Natural killer cell (primary cell): ENCODE data around the gene GPATCH11. TPM values are rescaled to one million over a fixed set of nuclear protein-coding genes. Genes with fewer than 3 reads are reported as not detected.
A peak's percentile ranks its signal among the peaks of the same experiment; 100 is the strongest.

Source experiments
- ATAC-seq, 3 donors: fragments of 150-1000 bp in 2 of 3; fragments of 200-7000 bp in 1 of 3; cut with Tn5 transposase; 1 replicate in 1 of 3; 2 replicates in 2 of 3; pipeline ENCODE4 v1.10.0; 2021; ENCODE audit warnings: mild to moderate bottlenecking in 2 of 3, moderate library complexity in 2 of 3
- DNase-seq, 2 donors: peaks; one replicate each; pipeline versions ENCODE4 v3.0.0 to v3.0.0-alpha.2; 2013 to 2021; ENCODE audit warnings: mixed read lengths in 1 of 2
- H3K27ac ChIP-seq: one replicate; pipeline ENCODE4 v1.5.1; 2013; ENCODE audit warnings: mild to moderate bottlenecking, low read length
- H3K27me3 ChIP-seq: one replicate; pipeline ENCODE4 v1.6.1; 2013; ENCODE audit warnings: low read length; ENCODE audit not compliant: control insufficient read depth, insufficient read depth
- H3K36me3 ChIP-seq: one replicate; pipeline ENCODE4 v1.6.1; 2013; ENCODE audit warnings: low read length; ENCODE audit not compliant: control insufficient read depth, insufficient read depth
- H3K4me1 ChIP-seq: one replicate; pipeline ENCODE4 v1.6.1; 2013; ENCODE audit warnings: low read length; ENCODE audit not compliant: control insufficient read depth, insufficient read depth
- H3K4me3 ChIP-seq: one replicate; pipeline ENCODE4 v1.5.1; 2013; ENCODE audit warnings: low read length
- H3K9me3 ChIP-seq: one replicate; pipeline ENCODE4 v1.6.1; 2013; ENCODE audit warnings: low read length; ENCODE audit not compliant: control insufficient read depth, insufficient read depth
- H3K27ac Mint-ChIP-seq, 2 donors: one replicate each; pipeline ENCODE4 v1.8.0; 2022; ENCODE audit warnings: mild to moderate bottlenecking in 2 of 2, mixed read lengths in 2 of 2, moderate library complexity in 1 of 2
- H3K27me3 Mint-ChIP-seq, 2 donors: one replicate each; pipeline ENCODE4 v1.8.0; 2022; ENCODE audit warnings: low read depth in 2 of 2, mixed read lengths in 2 of 2
- H3K36me3 Mint-ChIP-seq: one replicate; pipeline ENCODE4 v1.8.0; 2022; ENCODE audit warnings: mixed read lengths
- H3K4me1 Mint-ChIP-seq, 2 donors: one replicate each; pipeline ENCODE4 v1.8.0; 2022; ENCODE audit warnings: mixed read lengths in 2 of 2
- H3K4me3 Mint-ChIP-seq: one replicate; pipeline ENCODE4 v1.8.0; 2022; ENCODE audit warnings: mild to moderate bottlenecking, moderate library complexity, mixed read lengths
- H3K9me3 Mint-ChIP-seq, 2 donors: one replicate each; pipeline ENCODE4 v1.8.0; 2022; ENCODE audit warnings: mixed read lengths in 2 of 2
- WGBS: methylation state at CpG from one replicate; pipeline ENCODE4 v1.1.7; 2013; ENCODE audit warnings: missing lambda C conversion rate; ENCODE audit not compliant: insufficient coverage; 5-methylcytosine and 5-hydroxymethylcytosine counted together
- intact Hi-C: fragments of 100-400 bp; cut with micrococcal nuclease; formaldehyde crosslinking; loops from one replicate; pipeline ENCODE4 v1.14.2; 2022
- total RNA-seq, 4 donors: library from RNA; stranded (reverse); fragments of 120-200 nt in 1 of 4; gene quantifications; one replicate each; pipeline versions ENCODE4 v1.2.3 to v1.2.4, GENCODE V29; 2013 to 2022
- TF ChIP-seq, protein P1 (sequence below): fragments of 200-600 bp; IDR thresholded peaks from one replicate; pipeline ENCODE4 v1.8.0; 2022; ENCODE audit warnings: antibody characterized with exemption

Gene GPATCH11
- total RNA-seq, 3 donors from 2014 or later (not counting 1 experiment from before 2014, with no cell fraction given): 6.5 to 18.2 (median 8.6) TPM

DNA sequence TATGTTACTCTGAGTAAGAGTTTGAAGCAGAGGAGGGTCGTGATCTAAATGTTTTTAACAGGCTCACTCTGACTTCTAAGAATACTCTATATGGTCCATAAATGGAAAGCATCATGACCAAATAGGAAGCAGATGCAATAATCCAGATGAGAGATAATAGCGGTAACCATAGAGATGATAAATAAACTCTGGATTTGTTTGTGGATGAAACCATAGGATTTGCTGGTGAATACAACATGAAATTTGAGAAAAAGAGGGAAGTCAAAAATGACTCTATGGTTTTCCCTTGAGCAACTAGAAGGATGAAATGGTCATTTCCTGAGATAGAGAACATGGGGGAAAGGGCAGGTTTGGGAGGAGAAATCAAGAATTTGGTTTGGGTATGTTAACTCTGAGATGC, 4.1 kb upstream of the GPATCH11 start:
- Mint-ChIP-seq H3K27ac (peak overlapping the region in 1 of 2 donors; percentile 92), H3K27me3 (no peaks in the 10 kb centered on the region), H3K9me3 (no peaks in the 10 kb centered on the region), H3K36me3 (peaks cover 27% of the 10 kb centered on the region), H3K4me3 (peak overlapping the region; percentile 88), H3K4me1 (peaks cover 42 to 43% of the 10 kb centered on the region in 2 donors)
- Histone ChIP-seq H3K27ac (peak overlapping the region; percentile 28), H3K4me1 (peaks cover 18% of the 10 kb centered on the region), H3K4me3 (no peak overlapping the region), H3K27me3 (no peaks in the 10 kb centered on the region), H3K36me3 (peaks cover 39% of the 10 kb centered on the region), H3K9me3 (no peaks in the 10 kb centered on the region)
- ATAC-seq (no peak), DNase-seq (no peak)
- 36% methylated on average over 1 of the region's 2 CpGs for WGBS
- TF ChIP-seq, protein P1, sequence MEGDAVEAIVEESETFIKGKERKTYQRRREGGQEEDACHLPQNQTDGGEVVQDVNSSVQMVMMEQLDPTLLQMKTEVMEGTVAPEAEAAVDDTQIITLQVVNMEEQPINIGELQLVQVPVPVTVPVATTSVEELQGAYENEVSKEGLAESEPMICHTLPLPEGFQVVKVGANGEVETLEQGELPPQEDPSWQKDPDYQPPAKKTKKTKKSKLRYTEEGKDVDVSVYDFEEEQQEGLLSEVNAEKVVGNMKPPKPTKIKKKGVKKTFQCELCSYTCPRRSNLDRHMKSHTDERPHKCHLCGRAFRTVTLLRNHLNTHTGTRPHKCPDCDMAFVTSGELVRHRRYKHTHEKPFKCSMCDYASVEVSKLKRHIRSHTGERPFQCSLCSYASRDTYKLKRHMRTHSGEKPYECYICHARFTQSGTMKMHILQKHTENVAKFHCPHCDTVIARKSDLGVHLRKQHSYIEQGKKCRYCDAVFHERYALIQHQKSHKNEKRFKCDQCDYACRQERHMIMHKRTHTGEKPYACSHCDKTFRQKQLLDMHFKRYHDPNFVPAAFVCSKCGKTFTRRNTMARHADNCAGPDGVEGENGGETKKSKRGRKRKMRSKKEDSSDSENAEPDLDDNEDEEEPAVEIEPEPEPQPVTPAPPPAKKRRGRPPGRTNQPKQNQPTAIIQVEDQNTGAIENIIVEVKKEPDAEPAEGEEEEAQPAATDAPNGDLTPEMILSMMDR: no peak
- intact Hi-C loops: loop anchor here (10.0 kb wide), 2 partner anchors 155 to 275 kb away; partner anchors contain the start of genes CEBPZ and NDUFAF7

DNA sequence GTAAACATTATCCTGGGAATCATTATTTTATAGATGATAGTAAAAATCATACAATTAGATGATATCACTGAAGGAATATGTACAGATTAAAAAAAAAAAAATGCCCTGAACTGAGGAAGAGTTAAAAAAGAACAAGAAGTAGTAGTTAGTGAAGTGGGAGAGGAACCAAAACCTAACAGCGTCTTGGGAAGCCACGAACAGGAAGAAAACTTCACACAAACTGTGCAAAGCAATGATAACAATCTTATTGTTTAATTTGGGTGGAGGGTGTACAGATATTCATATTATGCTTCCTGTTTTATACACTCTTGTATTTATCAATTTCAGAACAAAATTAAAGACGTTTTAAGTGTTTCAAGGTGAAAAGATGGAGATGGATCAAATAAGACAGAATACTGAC, 3.6 kb upstream of the GPATCH11 start:
- Mint-ChIP-seq H3K4me3 (peak overlapping the region; percentile 88), H3K4me1 (peaks cover 42 to 43% of the 10 kb centered on the region in 2 donors), H3K36me3 (peaks cover 27% of the 10 kb centered on the region), H3K9me3 (no peaks in the 10 kb centered on the region), H3K27me3 (no peaks in the 10 kb centered on the region), H3K27ac (peak overlapping the region in 1 of 2 donors; percentile 92)
- DNase-seq: peak in 1 of 2 donors; percentile 54
- Histone ChIP-seq H3K27me3 (no peaks in the 10 kb centered on the region), H3K4me3 (no peak overlapping the region), H3K27ac (peak overlapping the region; percentile 36), H3K36me3 (peaks cover 35% of the 10 kb centered on the region), H3K9me3 (no peaks in the 10 kb centered on the region), H3K4me1 (peaks cover 21% of the 10 kb centered on the region)
- TF ChIP-seq, protein P1: no peak
- 0% methylated on average over 1 of the region's 3 CpGs for WGBS
- intact Hi-C loops: loop anchor here (10.0 kb wide), 2 partner anchors 154 to 276 kb away; partner anchors contain the start of genes CEBPZ and NDUFAF7
- ATAC-seq: no peak

DNA sequence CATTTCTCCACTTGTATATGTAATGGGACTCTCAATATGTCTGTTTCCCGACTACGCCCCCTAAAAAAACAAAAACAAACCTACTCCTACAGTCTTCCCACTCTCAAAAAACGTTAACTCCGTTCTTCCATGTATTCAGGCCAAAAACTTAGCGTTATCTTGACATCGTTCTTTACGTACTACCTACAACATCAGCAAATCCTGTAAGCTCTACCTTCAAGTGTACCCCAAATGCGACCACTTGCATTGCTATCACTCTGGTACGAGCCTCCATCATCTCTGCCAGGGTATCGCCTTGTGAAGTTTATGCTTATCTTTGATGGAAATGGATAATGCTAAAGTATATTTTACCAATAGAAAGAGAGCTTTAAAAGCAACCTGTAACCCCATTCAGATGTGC, 479 bp downstream of the GPATCH11 start:
- H3K4me1 ChIP-seq: peaks cover 22% of the 10 kb centered on the region
- H3K27ac ChIP-seq: peak overlapping the region; percentile 70
- WGBS: 0% methylated on average over 7 of the region's 10 CpGs
- peaks cover 34 to 37% of the 10 kb centered on the region in 2 donors for H3K4me1 Mint-ChIP-seq
- no peak for DNase-seq
- H3K27me3 ChIP-seq: no peaks in the 10 kb centered on the region
- H3K4me3 Mint-ChIP-seq: no peak overlapping the region
- peak overlapping the region; percentile 85 for H3K4me3 ChIP-seq
- H3K9me3 Mint-ChIP-seq: no peaks in the 10 kb centered on the region
- H3K27me3 Mint-ChIP-seq: no peaks in the 10 kb centered on the region
- peaks cover 12% of the 10 kb centered on the region for H3K36me3 Mint-ChIP-seq
- H3K36me3 ChIP-seq: peaks cover 22% of the 10 kb centered on the region
- peak in 2 of 3 donors; percentile 1 to 2 for ATAC-seq
- TF ChIP-seq, protein P1: no peak
- intact Hi-C loops: loop anchor here (10.0 kb wide), 2 partner anchors 150 to 280 kb away; partner anchors contain the start of genes CEBPZ and NDUFAF7
- no peak overlapping the region for H3K27ac Mint-ChIP-seq
- no peaks in the 10 kb centered on the region for H3K9me3 ChIP-seq

DNA sequence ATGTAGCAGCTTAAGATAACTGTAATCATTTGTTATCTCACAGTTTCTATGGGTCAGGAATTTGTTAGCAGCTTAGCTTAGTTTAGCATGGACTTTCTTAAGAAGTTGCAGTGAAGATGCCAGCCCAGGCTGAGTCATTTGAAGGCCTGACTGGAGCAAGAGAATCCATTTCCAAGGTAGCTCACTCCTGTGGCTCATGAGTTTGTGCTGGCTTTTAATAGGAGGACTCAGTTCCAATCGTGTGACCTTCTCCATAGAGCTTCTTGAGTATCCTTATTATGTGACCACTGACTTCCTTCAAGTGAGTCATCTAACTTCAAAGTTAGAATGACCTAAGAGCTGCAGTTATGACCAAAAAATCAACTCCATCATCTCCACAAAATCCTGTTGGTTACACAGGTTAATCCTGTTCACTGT, 1.4 kb downstream of the GPATCH11 start:
- peaks cover 22% of the 10 kb centered on the region for H3K4me1 ChIP-seq
- no peak overlapping the region for H3K27ac Mint-ChIP-seq
- 71% methylated on average over 1 of the region's 1 CpG for WGBS
- peak overlapping the region; percentile 45 for H3K4me3 Mint-ChIP-seq
- H3K4me3 ChIP-seq: no peak overlapping the region
- no peaks in the 10 kb centered on the region for H3K27me3 ChIP-seq
- H3K27ac ChIP-seq: no peak overlapping the region
- intact Hi-C loops: loop anchor here (10.0 kb wide), 2 partner anchors 149 to 281 kb away; partner anchors contain the start of genes CEBPZ and NDUFAF7
- DNase-seq: no peak
- no peaks in the 10 kb centered on the region for H3K9me3 Mint-ChIP-seq
- TF ChIP-seq, protein P1: no peak
- no peaks in the 10 kb centered on the region for H3K27me3 Mint-ChIP-seq
- H3K4me1 Mint-ChIP-seq: peaks cover 24 to 28% of the 10 kb centered on the region in 2 donors
- no peak for ATAC-seq
- no peaks in the 10 kb centered on the region for H3K9me3 ChIP-seq
- peaks cover 28% of the 10 kb centered on the region for H3K36me3 ChIP-seq
- H3K36me3 Mint-ChIP-seq: peaks cover 6% of the 10 kb centered on the region
